CD4-positive, alpha-beta T cell treated with Interleukin-15 for 4 hours (primary cell): ENCODE data around the gene SGK2.
A peak's percentile ranks its signal among the peaks of the same experiment; 100 is the strongest.

Source experiments
- DNase-seq: peaks from one replicate; pipeline ENCODE4 v3.0.0-alpha.2; 2020; ENCODE audit warnings: low spot score

SGK2 gene

DNA sequence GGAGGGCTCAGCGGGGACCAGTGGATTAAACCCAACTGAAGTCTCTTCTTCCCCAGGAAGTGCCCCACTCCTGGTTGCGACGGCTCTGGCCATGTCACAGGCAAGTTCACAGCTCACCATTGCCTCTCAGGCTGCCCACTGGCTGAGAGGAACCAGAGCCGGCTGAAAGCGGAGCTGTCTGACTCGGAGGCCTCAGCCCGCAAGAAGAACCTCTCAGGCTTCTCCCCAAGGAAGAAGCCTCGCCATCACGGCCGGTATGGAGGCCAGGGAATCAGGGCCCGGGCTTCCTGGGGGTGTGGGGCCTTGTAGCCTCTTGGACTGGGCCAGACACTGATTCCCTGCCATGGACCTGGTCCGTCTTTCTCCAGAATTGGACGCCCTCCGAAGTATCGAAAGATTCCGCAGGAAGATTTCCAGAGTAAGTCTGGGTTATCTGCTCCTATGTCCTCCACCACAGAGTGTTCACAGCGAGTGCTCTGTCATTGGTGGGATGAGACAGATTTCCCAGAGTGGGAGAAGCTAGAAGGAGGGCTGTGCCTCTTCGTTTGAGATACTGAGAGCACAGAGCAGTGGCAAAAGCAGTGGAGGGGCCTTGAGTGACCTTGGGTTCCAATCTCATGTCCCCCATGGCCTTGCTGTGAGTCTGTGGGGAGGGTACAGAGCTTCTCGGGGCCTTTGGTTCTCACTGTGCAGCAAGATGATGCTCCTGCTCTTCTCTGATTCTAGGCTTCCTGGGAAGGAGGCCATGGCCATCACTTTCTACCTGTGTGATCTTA is 22.6 kb upstream of the SGK2 start:
- DNase-seq, result no peak

DNA sequence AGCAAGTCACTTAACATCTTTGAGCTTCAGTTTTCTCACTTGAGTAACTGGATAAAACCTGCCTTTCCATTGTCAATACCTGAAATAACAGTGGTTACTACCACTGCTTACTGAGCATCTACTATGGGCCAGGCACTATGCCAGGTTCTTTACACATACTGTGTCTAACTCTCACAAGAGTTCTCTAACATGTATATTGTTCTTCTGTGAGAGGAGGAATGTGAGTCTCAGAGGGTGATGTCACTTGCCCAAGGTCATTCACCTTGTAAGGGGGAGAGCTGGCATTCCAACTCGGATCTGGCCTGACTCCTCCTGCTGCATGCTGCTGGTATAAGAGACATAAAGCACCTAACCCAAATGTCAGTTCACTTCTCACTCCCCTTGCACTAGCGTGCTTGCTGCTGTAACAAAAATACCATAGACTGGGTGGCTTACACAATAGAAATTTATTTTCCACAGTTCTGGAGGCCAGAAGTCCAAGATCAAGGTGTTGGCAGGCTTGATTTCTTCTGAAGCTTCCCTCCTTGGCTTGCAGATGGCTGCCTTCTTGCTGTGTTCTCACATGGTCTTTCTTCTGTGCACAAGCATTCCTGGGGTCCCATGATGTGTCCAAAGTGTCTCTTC is 21.9 kb upstream of the SGK2 start:
- no peak for DNase-seq

DNA sequence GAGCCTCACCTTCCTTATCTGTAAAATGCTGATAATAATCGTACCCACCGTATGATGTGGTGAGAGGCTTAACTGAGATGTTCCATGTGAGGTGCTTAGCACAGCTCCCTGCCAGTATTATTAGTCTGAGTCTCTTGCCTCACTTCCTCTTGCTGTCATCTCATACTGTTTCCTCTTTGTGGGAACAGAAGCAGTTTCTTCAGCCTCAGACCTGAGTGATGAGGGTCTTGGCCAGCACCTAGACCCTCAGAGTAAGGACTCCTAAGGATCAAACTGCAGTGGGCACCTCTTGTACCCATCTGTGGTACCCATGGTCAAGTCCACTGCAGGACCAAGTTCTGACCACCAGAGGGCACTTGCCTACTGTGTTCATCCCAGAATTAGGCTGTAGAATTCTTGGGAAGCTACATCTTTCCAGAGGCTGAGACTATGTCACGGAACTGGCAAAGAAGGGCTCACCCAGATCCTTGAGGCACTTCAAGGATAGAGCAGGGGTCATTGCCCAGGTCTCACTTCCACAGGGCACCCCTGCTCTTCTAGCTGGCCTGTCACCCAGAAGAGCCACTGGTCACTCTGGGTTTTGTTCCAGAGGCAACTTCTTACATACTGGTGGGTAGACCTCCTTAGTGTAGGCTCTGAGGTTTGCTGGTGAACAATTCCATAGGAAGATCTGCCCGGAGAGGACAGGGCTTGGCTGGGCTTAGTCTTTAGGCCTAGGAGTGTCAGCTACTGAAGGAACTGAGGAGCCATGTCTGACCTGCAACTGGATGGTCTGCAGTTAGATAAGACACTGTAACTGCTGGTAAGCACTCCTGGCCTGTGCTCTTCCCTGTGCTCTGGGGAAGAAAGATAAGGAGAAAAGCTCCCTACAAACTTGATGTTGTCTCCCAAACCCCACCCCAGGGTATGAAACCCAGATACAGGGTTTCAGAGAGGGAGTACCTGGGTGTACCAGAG is 20.6 kb upstream of the SGK2 start:
- peak; percentile 28 for DNase-seq

- no peak for DNase-seq
Measured at GRCh38 chr20:43538878-43539700, 19.7 kb upstream of the SGK2 start.

- no peak for DNase-seq
Measured at GRCh38 chr20:43539975-43540672, 18.7 kb upstream of the SGK2 start.

GRCh38 chr20:43540673-43541060 is 18.2 kb upstream of the SGK2 start:
- no peak for DNase-seq

DNA sequence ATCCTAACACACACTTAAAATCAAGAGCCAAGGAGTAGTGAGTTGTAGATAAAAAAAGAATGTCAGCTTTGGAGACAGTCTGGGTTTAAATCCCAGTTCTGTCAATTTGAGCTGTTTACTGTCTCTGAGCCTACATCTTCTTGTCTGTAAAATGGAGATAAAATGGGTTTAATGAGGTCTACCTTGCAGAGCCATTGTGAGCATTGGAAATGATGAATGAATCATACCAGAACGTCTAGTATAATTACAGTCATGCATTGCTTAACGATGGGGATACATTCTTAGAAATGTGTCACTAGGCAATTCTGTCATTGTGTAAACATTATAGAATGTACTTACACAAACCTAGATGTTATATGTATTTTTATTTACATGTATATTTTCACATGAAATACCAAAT is 17.6 kb upstream of the SGK2 start:
- DNase-seq, result no peak

- DNase-seq, result no peak
Measured at GRCh38 chr20:43542161-43542560, 16.7 kb upstream of the SGK2 start.

GRCh38 chr20:43542674-43543073 is 16.2 kb upstream of the SGK2 start:
- no peak for DNase-seq

DNA sequence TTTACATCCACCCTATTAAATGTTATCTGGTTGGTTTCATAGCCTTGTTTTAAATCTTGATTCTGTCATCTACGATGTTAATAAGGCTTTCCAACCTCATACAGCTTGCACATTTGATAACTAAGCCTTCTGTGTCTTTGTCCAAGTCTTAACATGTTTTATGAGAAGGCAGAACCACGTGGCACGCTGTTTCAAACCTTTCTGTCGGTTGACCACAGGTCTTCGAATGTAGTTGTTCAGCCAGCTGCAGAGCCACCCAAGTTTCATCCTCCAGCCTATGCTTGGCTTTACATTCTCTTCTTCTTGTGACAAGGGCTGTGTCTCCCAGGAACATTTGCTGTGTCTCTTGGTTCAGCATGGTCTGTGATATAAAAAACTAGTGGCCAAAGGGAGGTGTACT is 15.7 kb upstream of the SGK2 start:
- no peak for DNase-seq

GRCh38 chr20:43544501-43544900 is 14.3 kb upstream of the SGK2 start:
- DNase-seq, result no peak

- DNase-seq, result no peak
Measured at GRCh38 chr20:43545837-43546578, 12.8 kb upstream of the SGK2 start.

DNA sequence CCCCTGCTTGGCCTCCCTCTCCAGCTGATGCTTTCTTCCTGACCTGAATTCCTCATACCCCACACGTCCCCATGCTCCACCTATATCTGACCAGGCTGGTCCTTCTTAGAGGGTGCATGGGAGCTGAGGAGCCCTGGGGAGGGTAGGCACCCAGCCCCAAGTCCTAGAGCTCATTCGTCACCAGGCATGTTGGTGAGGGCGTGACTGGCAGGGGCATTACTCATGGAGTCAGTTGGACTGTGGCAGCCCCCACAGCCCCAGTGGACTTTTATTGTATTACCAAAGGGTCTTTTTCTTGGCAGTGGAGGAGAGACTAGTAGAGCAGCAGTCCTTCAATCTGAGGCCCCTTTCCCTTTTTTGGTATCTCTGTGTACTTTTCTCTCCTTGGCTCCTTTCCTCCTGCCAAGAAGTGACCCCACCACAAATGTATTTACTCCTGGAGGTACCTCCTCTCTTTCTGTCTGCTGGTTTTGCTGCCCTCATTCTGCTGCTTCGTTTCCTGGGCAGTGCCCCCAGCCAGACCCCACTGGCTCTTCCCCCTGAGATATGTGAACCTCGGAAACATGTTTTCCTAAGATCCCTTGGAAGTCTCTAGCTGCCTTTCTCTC is 10.4 kb upstream of the SGK2 start:
- DNase-seq, result no peak

DNA sequence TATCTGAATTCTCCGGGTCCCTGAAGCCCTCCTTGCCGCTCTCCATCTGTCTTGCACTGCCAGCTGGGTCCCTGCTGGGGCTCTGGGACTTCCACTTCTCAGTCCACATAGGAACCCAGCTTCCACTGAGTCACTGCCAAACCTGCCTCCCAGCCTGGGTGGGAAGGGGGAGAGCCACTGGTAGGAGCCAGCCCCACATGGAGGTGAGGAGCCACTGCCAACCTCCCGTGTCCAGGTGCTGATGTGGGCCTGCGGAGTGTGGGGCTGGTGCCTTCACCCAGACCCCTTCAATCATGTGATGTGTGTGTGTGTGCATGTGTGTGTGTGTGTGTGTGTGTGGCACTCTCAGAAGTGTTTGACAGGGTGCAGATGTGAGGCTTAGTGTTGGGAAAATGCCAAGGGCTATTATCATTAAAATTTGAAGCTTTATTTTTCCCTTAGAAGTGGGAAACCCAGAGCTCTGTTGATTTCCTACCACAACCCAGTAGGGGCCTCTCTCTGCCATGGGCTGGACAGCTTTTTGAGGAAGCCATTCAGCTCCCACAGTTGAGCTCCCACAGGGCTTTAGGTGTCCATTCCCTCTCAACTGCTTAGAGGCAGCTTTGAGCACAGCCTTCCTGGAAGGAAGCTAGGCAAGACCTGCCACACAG is 9.3 kb upstream of the SGK2 start:
- DNase-seq, result no peak

- DNase-seq, result no peak
Measured at GRCh38 chr20:43550456-43550855, 8.4 kb upstream of the SGK2 start.

GRCh38 chr20:43554369-43554768 is 4.5 kb upstream of the SGK2 start:
- DNase-seq, result no peak

DNA sequence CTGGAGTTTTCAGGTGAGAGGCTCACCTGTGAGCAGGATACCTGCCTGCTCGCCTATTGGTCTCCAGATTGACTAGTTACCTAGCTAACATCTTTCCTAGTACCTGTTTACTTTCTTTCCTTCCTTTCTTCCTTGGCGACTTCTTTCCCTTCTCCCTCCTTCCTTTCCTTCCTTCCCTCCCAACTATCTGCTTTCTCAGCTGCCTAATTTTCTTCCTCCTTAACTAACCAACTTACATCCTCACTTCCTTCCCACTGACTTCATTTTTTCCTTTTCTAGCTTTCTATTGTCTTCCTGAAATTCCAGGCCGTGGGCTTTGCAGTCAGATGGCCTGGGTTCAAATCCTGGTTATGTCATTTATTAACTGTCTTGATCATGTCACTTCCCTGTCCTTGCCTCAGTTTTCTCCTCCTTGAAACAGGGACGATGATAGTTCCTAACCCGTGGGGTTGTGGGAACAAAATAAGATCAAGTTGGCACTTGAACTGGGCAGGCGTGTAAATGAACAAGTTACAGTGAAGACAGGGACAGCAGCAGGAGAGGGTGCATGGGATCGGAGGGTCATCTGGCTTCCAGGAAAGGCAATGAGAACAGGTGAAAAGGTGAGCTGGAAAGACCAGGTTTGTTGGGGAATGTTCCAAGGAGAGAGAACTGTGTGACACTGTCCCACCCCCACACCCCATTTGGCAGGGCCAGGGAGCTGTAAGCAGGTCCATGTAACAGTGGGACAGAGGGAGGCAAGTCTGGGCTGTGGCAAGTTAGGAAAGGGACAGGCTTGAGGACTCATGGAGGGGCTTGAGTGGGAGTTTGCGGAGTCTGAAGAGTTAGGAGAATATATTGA is 540 bp downstream of the SGK2 start:
- no peak for DNase-seq

DNA sequence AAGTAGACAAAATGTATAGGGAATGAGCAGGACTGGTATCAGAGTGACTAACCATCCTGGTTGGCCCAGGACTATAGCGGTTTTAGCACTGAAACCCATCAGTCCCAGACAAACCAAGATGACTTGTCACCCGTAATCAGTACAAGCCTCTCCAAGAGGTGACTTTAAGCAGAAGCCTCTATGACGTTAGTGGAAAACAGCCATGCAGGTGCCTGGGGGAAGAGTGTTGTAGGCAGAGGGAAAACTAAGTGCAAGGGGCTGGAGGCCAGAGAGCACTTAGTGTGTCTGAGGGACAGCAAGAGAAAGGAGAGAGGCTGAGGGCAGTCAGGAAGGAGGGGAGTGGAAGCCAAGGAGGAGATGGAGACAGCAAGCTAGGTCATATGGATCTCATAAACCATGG is 2.1 kb downstream of the SGK2 start:
- no peak for DNase-seq

DNA sequence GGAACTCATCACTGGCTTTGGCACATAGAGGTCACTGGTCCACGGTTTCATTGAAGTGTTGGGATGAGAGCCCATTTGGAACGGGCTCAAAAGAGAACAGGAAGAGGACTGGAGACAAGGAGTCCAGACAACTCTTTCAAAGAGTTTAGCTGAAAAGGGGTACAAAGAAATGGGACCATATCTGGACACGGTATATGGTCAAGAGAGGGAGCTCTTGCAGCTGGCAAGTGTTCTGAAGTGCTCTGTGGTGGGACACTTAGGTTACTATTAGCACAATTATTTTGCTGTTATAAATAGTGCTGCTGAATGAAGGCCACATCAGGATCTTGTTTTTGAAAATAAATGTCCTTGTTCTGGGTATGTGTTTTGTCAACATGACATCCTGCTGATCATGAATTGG is 4.6 kb downstream of the SGK2 start:
- DNase-seq, result no peak
